HL-60 (cell line): ENCODE data around the gene THSD7A.
"Not testable (repeated sequence)": the region's sequence is repeated elsewhere in the genome, so short reads cannot be mapped to it uniquely, and the experiment has no call there.

Source experiments
- CTCF ChIP-seq: IDR thresholded peaks from one replicate; pipeline ENCODE4 v1.5.1; 2011; ENCODE audit warnings: low read length, control low read depth, inconsistent platforms; ENCODE audit not compliant: insufficient read depth
- POLR2AphosphoS5 ChIP-seq: IDR thresholded peaks from 2 replicates; pipeline ENCODE4 v1.6.1; 2012; ENCODE audit warnings: low read depth

GRCh38 chr7:11443934-11444333 lies 388.1 kb downstream of the THSD7A start:
- not testable (repeated sequence) for TF ChIP-seq CTCF, POLR2AphosphoS5
